Measurements from ENCODE around the gene RIF1. TPM values are rescaled to one million over a fixed set of nuclear protein-coding genes. Genes with fewer than 3 reads are reported as not detected.

The RIF1 gene
- total and polyA plus RNA-seq, 12 donors, result 2.0 to 19.3 (median 14.5) TPM

DNA sequence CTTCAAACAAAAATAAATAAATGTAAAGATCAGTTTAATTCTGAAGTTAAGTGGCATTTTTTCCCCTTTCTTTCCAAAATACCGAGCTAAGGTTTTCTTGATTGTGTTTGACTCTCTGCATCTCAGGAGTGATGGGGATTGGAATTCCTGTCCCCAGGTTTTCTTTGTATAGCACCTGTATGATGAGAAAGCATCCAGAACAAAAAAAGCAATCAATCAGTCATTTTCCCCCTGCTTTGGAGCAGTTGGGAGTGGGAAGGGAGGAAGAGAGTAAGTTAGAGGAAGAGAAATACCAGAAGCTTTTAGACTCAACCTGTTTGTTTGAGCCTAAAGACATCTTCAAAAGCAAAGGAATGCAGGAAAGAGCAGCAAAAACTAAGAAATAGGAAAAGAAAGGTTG, 88.5 kb downstream of the RIF1 start:
- 92 to 97% methylated on average over 1 of the region's 1 CpG for WGBS, 2 donors

DNA sequence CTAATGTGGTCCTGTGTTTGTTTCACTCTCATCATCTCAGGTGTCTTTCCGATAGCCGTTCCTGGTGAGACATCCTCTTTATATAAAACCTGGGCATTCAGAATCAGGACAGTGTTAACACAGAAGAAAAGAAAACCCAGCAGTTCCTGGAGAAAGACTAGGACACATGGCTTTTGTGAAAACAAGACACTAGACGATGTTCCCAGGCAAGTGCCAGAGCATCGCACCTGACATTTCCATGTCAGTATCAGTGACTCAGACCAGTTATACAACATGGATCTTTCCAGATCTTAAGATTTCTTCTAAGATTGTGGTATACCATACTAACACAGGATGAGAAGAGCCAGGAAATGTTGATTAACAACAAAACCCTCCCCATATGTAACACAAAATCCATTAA, 96.5 kb downstream of the RIF1 start:
- TF ChIP-seq, protein P1, sequence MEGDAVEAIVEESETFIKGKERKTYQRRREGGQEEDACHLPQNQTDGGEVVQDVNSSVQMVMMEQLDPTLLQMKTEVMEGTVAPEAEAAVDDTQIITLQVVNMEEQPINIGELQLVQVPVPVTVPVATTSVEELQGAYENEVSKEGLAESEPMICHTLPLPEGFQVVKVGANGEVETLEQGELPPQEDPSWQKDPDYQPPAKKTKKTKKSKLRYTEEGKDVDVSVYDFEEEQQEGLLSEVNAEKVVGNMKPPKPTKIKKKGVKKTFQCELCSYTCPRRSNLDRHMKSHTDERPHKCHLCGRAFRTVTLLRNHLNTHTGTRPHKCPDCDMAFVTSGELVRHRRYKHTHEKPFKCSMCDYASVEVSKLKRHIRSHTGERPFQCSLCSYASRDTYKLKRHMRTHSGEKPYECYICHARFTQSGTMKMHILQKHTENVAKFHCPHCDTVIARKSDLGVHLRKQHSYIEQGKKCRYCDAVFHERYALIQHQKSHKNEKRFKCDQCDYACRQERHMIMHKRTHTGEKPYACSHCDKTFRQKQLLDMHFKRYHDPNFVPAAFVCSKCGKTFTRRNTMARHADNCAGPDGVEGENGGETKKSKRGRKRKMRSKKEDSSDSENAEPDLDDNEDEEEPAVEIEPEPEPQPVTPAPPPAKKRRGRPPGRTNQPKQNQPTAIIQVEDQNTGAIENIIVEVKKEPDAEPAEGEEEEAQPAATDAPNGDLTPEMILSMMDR (IDR thresholded peaks at IDR 0.05), result no peak
- peaks cover 0 to 9% (median 0%) of the 10 kb centered on the region in 9 donors for H3K36me3 ChIP-seq
- no peak overlapping the region for H3K27ac ChIP-seq
- DNase-seq (no peak), ATAC-seq (no peak)
- no peaks in the 10 kb centered on the region for H3K4me1 ChIP-seq
- H3K27me3 ChIP-seq, result no peaks in the 10 kb centered on the region
- whole genome bisulfite sequencing, 2 donors, result 98 to 100% methylated on average over 4 of the region's 4 CpGs
- intact Hi-C loops (cut with DNase I), result no loop called here
- H3K9me3 ChIP-seq, result no peaks in the 10 kb centered on the region
- no peak overlapping the region for H3K4me3 ChIP-seq

More for the DNA sequence above, 88.5 kb downstream of the RIF1 start:
- no peaks in the 10 kb centered on the region for H3K27me3 ChIP-seq
- no peak overlapping the region for H3K27ac ChIP-seq
- no peaks in the 10 kb centered on the region for H3K4me1 ChIP-seq
- no peaks in the 10 kb centered on the region for H3K36me3 ChIP-seq
- ATAC-seq (no peak), DNase-seq (no peak)
- H3K4me3 ChIP-seq, result no peak overlapping the region
- TF ChIP-seq, protein P1 (IDR thresholded peaks at IDR 0.05), result no peak
- H3K9me3 ChIP-seq, result no peaks in the 10 kb centered on the region
- intact Hi-C loops (cut with DNase I), result no loop called here

DNA sequence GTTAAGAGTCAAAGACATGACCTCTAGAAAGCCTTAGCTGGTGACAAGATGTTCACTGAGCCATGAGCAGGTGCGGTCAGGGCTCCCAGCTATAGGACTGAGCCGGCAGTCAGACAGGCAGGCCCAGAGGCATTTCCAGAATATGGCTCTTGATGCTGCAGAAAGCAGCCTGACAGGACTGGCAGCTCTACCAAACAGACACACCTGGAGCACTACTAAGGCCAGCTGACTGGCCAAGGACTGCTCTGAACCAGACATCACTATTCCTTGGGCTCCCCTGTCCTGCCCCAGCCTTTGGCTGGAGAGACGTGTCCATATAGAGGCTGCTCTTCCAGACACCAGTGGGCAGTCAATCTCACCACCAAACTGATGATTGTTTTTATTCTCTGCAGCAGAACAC, 98.8 kb downstream of the RIF1 start:
- H3K36me3 ChIP-seq, result peaks cover 0 to 9% (median 0%) of the 10 kb centered on the region in 9 donors
- no peaks in the 10 kb centered on the region for H3K27me3 ChIP-seq
- no peak overlapping the region for H3K4me3 ChIP-seq
- DNase-seq (no peak), ATAC-seq (no peak)
- intact Hi-C loops (cut with DNase I), result no loop called here
- no peaks in the 10 kb centered on the region for H3K4me1 ChIP-seq
- TF ChIP-seq, protein P1 (IDR thresholded peaks at IDR 0.05), result no peak
- 90 to 92% methylated on average over 3 of the region's 3 CpGs for WGBS, 2 donors
- no peaks in the 10 kb centered on the region for H3K9me3 ChIP-seq
- H3K27ac ChIP-seq, result no peak overlapping the region

DNA sequence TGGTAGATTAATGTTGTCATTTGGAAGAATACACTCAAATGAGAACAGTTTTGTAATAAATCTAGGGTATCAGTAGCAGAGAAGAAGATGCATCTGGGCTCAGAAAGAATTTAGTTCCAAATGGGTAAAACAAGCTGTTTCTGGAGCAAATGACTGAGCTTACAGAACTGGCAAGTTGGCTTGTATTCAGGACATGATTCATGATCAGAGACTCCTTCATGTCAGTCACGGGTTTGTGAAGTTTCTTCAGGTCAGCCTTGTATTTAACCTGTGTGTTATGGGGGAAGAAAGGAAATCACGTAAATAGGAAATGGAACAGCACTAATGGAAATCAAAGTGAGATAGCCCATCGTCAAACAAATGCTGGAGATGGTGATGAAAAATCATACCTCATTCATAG, 109.1 kb downstream of the RIF1 start:
- Histone ChIP-seq H3K4me1 (no peaks in the 10 kb centered on the region), H3K36me3 (no peaks in the 10 kb centered on the region), H3K27ac (no peak overlapping the region), H3K4me3 (no peak overlapping the region), H3K27me3 (no peaks in the 10 kb centered on the region), H3K9me3 (no peaks in the 10 kb centered on the region)
- ATAC-seq (no peak), DNase-seq (no peak)
- TF ChIP-seq, protein P1 (IDR thresholded peaks at IDR 0.05), result no peak
- intact Hi-C loops (cut with DNase I), result no loop called here
- WGBS, 2 donors, result 87 to 89% methylated on average over 3 of the region's 3 CpGs

All from heart right ventricle (tissue), 16 donors.